Neural crest cell (in vitro differentiated cells): ENCODE measurements around the gene RBBP8NL. TPM values are rescaled to one million over a fixed set of nuclear protein-coding genes. Genes with fewer than 3 reads are reported as not detected.

Experiments
- DNase-seq: peaks from one replicate; pipeline ENCODE4 v3.0.0; 2021; ENCODE audit warnings: low read depth, mixed read lengths, low spot score
- H3K27ac Mint-ChIP-seq: one replicate; pipeline ENCODE4 v1.8.0; 2021; ENCODE audit warnings: mild to moderate bottlenecking, mixed read lengths; ENCODE audit not compliant: unreplicated experiment
- H3K27me3 Mint-ChIP-seq: 2 replicates; pipeline ENCODE4 v1.8.0; 2021; ENCODE audit warnings: low read depth, mild to moderate bottlenecking, mixed read lengths
- H3K36me3 Mint-ChIP-seq: 2 replicates; pipeline ENCODE4 v1.8.0; 2021; ENCODE audit warnings: low read depth, mild to moderate bottlenecking, mixed read lengths
- H3K4me1 Mint-ChIP-seq: 2 replicates; pipeline ENCODE4 v1.8.0; 2021; ENCODE audit warnings: mixed read lengths
- H3K4me3 Mint-ChIP-seq: one replicate; pipeline ENCODE4 v1.8.0; 2021; ENCODE audit warnings: mild to moderate bottlenecking, mixed read lengths
- H3K9me3 Mint-ChIP-seq: 2 replicates; pipeline ENCODE4 v1.8.0; 2021; ENCODE audit warnings: mixed read lengths
- CTCF ChIP-seq: fragments of 200-600 bp; sonication (generic); conservative IDR thresholded peaks from 2 replicates; pipeline ENCODE4 v1.5.0; 2021; ENCODE audit warnings: antibody characterized with exemption, mild to moderate bottlenecking
- total RNA-seq: library from RNA; stranded (reverse); gene quantifications from 2 replicates; pipeline ENCODE4 v1.2.1, GENCODE V29; 2021

Gene RBBP8NL
- total RNA-seq, 1 donor from 2014 or later = not detected

DNA sequence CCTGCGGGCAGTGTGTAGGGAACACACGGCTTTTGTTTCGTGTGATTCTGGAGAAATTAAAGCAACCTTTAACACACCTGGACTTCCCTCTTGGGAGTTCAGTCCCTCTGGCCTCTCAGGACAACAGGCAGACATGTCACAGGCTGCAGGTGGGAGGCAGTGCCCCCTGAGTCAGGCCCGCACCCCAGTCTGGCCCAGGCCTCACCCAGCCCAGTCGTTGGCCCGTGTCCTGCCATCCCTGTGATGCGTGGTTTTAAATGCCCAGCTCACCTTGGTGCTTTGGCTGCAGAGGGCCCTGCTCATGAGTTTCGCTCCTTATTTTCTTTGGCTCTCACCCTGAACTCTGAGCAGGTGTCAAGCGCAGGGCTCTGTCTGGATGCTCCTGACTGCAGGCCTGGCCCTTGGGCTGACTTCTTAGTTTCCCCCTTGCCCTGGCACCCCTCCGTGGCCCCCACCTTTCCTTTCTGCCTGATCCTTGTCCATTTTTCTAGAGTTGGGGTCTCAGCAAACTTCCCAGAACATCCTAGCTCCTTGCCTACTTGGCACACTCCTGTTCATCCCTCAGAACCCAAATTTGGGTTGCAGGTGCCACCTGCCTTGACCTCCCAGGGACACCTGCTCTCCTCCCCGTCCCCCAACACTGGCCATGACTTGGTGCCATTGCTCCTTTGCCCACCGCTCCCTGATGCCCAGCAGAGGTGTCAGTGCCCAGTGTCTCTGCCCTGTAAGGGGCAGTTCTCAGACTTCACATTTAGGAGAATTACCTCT lies 18.1 kb downstream of the RBBP8NL start:
- Mint-ChIP-seq H3K9me3 (no peaks in the 10 kb centered on the region), H3K27ac (no peak overlapping the region), H3K4me3 (peak overlapping the region; percentile 32), H3K4me1 (peaks cover 11% of the 10 kb centered on the region), H3K27me3 (peaks cover 5% of the 10 kb centered on the region), H3K36me3 (no peaks in the 10 kb centered on the region)
- TF ChIP-seq CTCF = no peak
- DNase-seq = no peak

- TF ChIP-seq CTCF = no peak
- no peaks in the 10 kb centered on the region for H3K9me3 Mint-ChIP-seq
- H3K27ac Mint-ChIP-seq = no peak overlapping the region
- no peaks in the 10 kb centered on the region for H3K36me3 Mint-ChIP-seq
- no peak overlapping the region for H3K4me3 Mint-ChIP-seq
- DNase-seq = no peak
- H3K4me1 Mint-ChIP-seq = peaks cover 11% of the 10 kb centered on the region
- H3K27me3 Mint-ChIP-seq = peaks cover 5% of the 10 kb centered on the region
Observed at GRCh38 chr20:62408640-62409039, 18.7 kb downstream of the RBBP8NL start.

GRCh38 chr20:62408055-62408454 lies 19.3 kb downstream of the RBBP8NL start:
- no peak for DNase-seq
- no peak for TF ChIP-seq CTCF
- H3K36me3 Mint-ChIP-seq = no peaks in the 10 kb centered on the region
- H3K4me1 Mint-ChIP-seq = peaks cover 11% of the 10 kb centered on the region
- no peaks in the 10 kb centered on the region for H3K9me3 Mint-ChIP-seq
- H3K4me3 Mint-ChIP-seq = peak overlapping the region; percentile 47
- no peak overlapping the region for H3K27ac Mint-ChIP-seq
- H3K27me3 Mint-ChIP-seq = peaks cover 5% of the 10 kb centered on the region

DNA sequence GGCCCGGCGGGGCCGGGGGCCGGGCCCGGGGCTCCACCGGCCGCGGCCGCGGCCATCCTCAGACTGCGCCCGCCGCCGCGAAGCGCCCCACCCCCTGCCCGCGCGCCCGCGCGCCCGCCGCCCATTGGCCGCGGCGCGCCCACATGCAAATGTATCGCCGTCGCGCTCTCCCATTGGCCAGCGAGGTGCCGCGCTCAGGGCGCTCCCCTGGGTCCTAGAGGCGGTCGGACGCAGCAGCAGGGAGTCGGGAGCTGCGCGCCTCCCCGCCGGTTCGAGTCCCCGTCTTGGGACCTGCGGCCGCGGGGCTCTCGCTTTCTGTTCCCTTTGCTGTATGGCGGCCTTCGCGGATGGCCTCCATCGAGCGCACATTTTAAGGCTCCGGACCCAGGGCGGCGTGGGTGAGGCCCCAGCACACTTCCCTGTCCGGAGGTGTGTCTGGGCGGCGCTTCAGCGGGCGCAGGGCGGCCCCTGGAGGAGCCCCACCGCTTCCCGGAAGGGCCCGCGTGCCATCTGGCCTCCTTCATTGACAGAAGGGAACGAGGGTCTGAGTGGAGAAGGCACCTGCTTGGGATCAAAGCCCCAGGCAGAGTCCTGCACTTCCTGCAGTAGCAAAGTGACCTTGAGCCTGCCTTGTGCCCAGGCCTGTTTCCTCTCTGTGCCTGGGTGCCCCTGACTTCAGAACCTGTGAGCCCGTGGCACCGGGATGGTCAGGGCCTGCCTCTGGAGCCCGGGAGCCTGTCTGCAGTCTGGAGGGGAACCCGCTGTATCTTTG lies 19.9 kb downstream of the RBBP8NL start, which contains the start of gene CABLES2:
Gene CABLES2 (minus strand): TSS at position 65 of the 772 bp plus-strand sequence. CDS start 9 bp downstream, at position 56.
- no peaks in the 10 kb centered on the region for H3K36me3 Mint-ChIP-seq
- H3K27ac Mint-ChIP-seq = no peak within 1 kb of the TSS
- no peak for TF ChIP-seq CTCF
- peaks cover 5% of the 10 kb centered on the region for H3K27me3 Mint-ChIP-seq
- DNase-seq = peak; percentile 85
- H3K4me1 Mint-ChIP-seq = peaks cover 11% of the 10 kb centered on the region
- no peaks in the 10 kb centered on the region for H3K9me3 Mint-ChIP-seq
- peak within 1 kb of the TSS; percentile 88 for H3K4me3 Mint-ChIP-seq

DNA sequence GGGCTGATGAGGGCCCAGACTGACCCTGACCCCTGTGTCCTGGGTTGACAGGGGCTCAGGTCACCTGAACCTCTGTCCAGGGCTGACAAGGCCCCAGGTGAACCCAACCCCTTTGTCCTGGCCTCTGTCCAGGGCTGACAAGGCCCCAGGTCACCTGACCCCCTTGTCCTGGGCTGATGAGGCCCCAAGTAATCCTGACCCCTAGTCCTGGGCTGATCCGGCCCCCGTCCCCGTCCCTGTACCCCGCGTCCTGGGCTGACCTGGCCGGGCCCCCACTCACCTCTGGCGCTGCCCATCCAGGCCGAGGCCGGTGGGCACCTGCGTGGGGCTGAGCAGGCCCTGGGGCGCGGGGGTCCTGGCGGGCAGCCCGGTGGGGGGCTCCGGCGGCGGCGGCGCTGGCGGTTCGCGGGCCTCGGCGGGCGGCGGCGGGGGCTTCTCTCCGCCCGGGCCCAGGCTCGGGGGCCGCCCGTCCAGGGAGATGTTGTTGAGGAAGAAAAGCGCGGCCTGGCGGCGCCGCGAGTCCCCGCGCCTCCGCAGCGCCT lies 20.6 kb downstream of the RBBP8NL start:
- H3K36me3 Mint-ChIP-seq = no peaks in the 10 kb centered on the region
- no peak for TF ChIP-seq CTCF

More for the DNA sequence above, 20.6 kb downstream of the RBBP8NL start:
- Mint-ChIP-seq H3K4me1 (peaks cover 11% of the 10 kb centered on the region), H3K27me3 (peaks cover 5% of the 10 kb centered on the region), H3K4me3 (peak overlapping the region; percentile 88), H3K27ac (no peak overlapping the region), H3K9me3 (no peaks in the 10 kb centered on the region)
- no peak for DNase-seq
